ENCODE results near the gene TEX10.
A peak's percentile ranks its signal among the peaks of the same experiment; 100 is the strongest.
"Not testable (repeated sequence)": the region's sequence is repeated elsewhere in the genome, so short reads cannot be mapped to it uniquely, and the experiment has no call there.

The TEX10 gene

DNA sequence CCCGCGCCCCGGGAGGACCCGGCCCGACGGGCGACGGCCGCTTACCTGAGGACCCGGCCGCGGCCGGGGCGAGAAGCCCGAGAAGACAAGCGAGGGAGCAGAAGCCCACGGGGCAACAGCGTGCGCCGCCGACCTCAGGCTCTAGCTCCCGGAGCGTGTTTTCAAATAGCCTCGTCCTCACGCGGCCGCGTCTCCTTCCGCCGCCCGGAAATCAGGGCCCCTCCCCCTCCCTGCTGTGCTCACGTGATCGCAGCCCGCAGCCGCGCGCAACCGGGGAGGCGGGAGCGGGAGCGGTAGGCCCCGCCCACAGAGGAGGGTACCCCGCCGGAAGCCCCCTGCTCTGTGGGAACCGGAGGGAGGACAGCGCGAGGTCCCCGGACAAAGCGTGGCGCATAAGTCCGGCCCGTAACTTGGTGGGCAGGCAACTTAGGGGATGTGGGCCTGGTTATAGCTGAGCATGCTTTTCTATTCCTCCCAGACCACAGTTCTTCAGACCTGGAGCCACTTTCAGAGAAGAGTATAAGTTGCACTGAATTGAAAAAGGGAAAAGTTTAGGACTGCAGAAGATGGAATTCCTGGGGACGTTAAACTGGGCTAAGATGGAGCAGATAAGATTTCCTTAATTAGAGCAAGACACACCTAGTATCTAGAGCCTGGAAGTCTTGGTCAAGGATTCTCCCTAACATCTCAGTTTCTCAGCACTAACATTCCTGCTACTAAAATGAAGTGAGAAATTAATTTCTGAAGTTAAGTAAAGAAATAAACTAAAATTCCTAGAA lies at the start of gene TEX10:
Gene TEX10 (minus strand): TSS at position 216 of the 779 bp plus-strand sequence. CDS start 3,579 bp downstream, outside the sequence.
- peak; percentile 78 to 81 (median 79) for DNase-seq (ENCODE audit: low read depth in 3 of 3)

DNA sequence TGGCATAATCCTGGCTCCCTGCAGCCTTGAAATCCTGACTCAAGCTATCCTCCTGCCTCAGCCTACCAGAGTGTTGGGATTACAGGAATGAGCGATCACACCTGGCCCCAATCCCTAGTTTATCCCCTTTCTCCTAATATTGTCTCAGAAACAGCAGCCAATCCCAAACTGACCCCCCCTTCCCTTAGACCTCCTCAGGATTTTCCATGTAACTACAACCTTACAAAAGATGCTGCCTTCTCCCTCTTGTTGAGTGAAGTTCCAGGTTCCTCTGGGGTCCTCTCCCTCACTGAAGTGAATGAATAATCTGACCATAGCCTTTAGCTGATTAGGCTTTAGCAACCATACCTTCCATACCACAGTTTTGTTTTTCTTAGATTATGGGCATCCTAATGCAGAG lies 48.3 kb upstream of the TEX10 start:
- DNase-seq (ENCODE audit: low read depth in 3 of 3) = no peak

DNA sequence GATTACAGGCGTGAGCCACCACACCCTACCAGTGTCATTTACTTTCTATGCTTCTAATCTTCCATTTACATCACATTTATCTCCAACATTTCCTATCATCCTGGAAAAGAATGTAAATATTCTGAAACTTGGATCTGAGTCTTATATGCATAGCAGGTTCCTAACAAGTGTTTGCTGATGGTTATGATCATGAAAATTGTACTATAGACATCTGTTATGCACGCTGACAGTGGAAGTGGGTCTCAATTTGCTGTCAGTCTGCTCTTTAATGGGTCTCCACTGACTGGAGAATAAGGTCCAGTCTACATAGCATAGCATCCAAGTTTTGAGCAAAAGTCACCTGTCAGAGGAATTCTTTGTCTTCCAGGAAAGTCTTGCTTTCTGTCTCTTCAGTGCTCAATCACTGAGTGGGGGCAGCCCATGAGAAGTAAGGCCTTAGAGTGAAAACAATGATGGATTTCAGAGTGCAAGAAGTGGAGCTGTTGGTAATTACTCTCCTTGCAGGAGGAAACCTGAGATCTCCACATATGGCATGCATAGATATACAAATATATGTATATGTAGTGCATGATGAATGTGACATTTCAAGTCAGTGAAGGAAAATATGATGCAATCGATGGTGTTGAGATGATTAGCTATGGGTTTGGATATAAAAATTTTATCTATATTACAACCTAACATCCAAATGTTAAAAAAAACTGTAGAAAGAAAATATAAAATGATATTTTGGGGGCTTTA lies 45.0 kb upstream of the TEX10 start:
- no peak for DNase-seq (ENCODE audit: low read depth in 3 of 3)

DNA sequence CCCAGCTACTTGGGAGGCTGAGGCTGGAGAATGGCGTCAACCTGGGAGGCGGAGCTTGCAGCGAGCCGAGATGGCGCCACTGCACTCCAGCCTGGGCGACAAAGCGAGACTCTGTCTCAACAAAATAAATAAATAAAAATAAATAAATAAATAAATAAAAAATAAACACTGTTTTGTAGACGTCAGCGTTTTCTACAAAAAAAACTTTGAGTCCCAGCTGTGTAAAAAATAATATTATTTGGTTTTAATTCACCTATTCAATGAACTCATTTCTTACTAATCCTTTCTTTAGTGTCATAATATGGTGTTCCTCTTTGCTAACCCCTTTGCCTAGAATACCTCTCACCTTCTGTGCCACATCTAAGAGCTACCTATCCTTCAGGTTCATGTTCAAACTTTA lies 44.0 kb upstream of the TEX10 start:
- no peak for DNase-seq (ENCODE audit: low read depth in 3 of 3)

DNA sequence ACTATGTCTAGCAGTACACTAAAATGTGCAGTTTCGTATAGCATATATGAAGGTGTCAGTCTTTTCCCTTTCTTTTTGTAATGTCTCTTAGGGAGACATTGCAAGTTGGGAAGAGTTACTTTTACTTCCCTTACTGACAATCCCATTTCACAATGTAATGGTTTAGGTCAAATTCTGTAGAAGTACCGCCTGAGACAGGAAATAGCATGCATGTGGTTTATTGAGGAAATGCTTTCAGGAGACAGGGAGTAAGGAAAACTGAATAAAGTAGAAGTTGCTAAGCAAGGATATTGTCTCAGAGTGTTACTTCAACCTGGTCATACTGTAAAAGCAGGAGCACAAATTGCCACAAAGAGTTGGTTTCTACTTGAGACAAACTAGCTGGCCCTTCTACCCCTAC lies 42.1 kb upstream of the TEX10 start:
- DNase-seq (ENCODE audit: low read depth in 3 of 3) = no peak

DNA sequence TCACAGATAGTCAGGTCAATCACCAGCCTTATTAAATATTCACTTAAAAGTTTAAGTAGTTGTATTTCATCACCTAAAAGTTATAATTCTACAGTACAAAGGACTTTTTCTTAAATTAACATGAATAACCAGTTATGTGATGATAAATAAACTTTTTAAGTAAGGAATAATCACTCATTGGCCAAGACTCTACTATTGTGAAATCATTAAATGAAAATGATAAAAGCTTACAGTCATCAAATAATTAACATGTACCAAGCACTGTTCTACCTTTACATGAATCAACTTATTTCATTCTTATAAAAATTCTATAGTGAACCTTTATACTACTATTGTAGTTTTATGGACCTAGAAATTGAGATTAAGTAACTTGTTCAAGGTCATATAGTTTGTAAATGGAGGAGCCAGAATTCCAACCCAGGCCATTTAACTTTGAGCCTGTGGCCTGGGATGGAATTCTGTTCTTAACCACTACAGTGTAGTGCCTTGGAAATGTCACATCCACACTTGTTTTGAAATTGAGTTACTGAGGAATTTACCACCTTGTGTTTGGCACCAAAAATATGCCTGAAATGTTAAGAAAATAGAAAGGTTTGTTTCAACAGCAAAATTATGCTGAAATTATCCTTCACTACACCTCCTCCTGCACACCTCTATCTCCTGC lies 41.4 kb upstream of the TEX10 start:
- no peak for DNase-seq (ENCODE audit: low read depth in 3 of 3)

DNA sequence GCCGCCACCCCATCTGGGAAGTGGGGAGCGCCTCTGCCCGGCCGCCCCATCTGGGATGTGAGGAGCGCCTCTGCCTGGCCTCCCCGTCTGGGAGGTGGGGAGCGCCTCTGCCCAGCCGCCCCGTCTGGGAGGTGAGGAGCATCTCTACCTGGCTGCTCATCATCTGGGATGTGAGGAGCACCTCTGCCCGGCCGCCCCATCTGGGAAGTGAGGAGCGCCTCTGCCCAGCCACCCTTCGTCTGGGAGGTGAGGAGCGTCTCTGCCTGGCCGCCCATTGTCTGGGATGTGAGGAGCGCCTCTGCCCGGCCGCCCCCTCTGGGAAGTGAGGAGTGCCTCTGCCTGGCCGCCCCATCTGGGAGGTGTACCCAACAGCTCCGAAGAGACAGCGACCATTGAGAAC lies 40.2 kb upstream of the TEX10 start:
- not testable (repeated sequence) for DNase-seq (ENCODE audit: low read depth in 3 of 3)

DNA sequence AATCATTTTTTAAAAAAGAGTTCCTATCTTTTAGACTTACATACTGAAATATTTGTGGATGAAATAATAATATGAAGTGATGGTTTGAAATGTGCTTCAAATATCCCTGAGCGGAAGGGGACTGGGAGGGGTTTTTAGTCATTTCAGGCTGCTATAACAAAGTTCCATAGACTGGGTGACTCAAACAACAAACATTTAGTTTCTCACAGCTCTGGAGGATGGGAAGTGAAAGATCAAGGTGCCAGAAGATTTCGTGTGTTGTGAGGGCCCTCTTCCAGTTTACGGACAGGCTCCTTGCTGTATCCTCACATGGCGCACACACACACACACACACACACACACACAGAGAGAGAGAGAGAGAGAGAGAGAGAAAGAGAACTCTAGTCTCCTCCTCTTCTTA lies 27.1 kb upstream of the TEX10 start:
- DNase-seq (ENCODE audit: low read depth in 3 of 3) = no peak

DNA sequence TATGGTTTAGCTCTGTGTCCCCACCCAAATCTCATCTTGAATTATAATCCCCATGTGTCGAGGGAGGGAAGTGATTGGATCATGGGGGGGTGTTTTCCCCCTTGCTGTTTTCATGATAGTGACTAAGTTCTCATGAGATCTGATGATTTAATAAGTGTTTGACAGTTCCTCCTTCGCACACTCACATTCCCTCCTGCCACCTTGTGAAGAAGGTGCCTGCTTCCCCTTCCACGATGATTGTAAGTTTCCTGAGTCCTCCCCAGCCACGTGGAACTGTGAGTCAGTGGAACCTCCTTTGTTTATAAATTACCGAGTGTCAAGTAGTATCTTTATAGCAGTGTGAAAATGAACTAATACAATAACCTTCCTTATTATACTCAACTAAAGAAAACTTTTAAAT lies 24.3 kb upstream of the TEX10 start:
- no peak for DNase-seq (ENCODE audit: low read depth in 3 of 3)

DNA sequence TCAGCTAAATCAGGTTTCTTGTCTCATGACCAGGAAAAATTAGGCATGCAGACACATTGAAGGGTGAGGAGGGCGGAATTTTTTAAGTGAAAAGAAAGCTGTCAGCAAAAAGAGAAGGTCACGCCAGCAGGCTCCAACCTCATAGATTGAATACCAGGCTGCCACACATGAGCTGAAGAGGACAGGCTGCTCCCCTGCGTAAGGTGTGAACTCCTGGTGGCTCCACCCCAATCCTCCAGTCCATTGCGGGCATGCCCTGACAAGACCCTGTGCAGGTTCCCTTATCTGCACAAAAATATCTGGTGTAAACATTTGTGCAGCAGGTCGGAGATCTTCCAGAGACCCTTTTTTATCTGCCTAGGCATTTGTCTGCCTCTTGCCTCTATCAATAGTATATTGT lies 22.9 kb upstream of the TEX10 start:
- DNase-seq (ENCODE audit: low read depth in 3 of 3) = no peak

DNA sequence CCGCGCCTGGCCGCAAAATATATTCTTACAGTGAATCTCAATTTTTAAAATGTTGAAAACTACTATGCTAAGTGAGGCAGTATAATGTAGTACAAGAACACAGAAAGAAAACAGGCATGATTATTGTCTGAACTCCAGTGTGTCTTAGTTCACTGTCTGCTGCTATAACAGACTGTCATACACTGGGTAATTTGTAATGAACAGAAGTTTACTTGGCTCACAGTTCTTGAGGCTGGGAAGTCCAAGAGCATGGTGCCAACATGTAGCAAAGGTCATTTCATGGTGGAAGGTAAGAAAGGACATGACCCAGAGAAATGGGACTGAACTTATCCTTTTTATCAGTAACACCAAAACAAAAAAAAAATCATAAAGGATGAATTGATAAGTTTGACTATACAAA lies 19.9 kb upstream of the TEX10 start:
- no peak for DNase-seq (ENCODE audit: low read depth in 3 of 3)

DNA sequence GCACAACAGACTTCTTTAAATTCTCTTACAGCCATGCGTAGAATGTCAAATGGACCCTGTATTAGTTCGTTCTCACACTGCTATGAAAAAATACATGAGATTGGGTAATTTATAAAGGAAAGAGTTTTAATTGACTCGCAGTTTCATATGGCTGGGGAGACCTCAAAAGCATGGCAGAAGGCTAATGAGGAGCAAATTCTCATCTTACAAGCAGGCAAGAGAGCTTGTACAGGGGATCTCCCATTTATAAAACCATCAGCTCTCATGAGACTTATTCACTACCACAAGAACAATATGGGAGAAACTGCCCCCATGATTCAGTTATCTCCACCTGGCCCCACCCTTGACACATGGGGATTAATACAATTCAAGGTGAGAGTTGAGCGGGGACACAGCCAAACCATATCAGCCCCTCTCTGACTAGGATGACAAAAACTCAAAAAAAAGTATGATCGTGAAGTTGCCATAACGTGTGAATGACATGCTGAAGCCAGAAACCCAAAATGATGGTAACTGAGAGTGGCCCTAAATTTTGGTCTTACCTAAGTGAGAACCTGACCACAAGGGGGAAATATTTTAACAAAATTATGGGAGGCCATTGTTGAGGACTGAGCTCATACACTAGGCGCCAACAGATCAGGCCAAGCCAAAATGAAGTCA lies 17.5 kb upstream of the TEX10 start:
- no peak for DNase-seq (ENCODE audit: low read depth in 3 of 3)

DNA sequence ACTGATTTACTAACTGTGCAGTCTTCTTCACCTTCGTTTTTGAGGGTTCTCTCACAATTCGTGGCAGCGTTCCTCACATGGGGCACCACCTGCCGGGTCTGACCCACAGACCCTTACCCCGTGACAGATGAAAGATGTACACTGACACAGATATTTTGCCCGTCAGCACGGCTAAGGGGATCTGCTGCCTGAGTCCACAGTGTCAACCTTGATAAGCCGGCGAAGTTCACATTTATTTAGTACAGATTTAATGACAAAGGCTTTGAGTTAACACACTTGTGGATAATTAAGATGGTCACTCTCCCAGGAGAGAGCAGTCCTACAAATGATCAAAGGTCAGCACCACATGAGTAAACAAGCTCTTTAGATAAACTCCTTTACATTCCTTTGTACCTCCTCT lies 15.9 kb upstream of the TEX10 start:
- DNase-seq (ENCODE audit: low read depth in 3 of 3) = no peak

DNA sequence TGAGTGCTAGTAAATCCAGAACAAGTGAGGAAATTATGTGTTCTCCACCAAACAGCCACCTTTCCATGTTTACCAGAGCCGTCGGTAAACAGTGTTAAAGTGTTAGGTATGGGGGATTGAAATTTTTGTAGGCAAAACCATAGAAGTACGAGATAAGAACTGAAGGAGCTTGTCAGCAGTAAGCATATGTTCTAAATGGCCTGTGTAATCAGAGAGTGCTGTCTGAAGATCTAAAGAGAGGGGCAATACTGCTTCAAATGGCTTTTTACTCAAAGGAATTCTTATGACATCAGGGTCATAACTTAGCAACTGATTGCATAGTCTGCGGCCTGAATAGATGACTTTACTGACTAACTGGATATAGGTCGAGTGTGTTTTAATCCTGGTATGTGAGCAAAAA lies 13.4 kb upstream of the TEX10 start:
- DNase-seq (ENCODE audit: low read depth in 3 of 3) = no peak

DNA sequence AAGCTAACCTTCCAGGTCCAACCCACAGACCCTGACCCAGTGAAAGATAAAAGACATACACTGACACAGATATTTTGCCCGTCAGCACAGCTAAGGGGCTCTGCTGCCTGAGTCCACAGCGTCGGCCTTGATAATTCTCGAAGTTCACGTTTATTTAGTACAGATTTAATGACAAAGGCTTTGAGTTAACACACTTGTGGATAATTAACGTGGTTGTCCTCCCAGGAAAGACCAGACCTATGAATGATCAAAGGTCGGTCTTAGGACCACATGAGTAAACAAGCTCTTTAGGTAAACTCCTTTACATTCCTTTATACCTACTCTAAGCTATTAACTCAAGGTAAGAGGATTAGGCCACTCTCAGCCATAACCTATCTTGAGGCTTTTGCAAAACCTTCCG lies 11.3 kb upstream of the TEX10 start:
- no peak for DNase-seq (ENCODE audit: low read depth in 3 of 3)

DNA sequence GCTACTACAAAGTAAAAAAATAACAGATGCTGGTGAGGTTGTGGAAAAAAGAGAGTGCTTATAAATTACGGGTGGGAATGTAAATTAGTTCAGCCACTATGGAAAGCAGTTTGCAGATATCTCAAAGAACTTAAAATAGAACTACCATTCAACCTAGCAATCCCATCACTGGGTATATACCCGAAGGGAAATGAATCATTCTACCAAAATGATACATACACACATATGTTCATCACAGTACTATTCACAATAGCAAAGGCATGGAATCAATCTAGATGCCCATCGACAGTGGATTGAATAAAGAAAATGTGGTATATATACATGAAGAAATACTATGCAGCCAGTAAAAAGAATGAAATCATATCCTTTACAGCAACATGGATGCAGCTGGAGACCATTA lies 6.3 kb upstream of the TEX10 start:
- DNase-seq (ENCODE audit: low read depth in 3 of 3) = no peak

DNA sequence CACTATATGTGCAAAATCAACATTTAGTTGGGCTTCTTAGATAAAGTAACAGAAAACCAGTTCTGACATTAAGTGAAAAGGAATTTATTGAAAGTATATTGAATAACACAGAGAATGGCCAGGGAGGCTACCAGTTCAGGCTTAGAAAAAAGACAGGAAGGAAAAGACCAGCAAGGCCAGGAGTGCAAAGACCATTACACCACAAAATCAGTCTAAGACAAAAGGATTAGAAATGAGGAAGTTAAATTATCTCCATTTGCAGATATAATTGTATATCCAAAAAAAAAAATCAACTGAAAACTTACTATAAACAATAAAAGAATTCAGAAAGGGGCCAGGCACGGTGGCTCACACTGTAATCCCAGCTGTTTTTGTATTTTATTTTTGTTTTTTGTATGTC lies 4.8 kb upstream of the TEX10 start:
- DNase-seq (ENCODE audit: low read depth in 3 of 3) = no peak

DNA sequence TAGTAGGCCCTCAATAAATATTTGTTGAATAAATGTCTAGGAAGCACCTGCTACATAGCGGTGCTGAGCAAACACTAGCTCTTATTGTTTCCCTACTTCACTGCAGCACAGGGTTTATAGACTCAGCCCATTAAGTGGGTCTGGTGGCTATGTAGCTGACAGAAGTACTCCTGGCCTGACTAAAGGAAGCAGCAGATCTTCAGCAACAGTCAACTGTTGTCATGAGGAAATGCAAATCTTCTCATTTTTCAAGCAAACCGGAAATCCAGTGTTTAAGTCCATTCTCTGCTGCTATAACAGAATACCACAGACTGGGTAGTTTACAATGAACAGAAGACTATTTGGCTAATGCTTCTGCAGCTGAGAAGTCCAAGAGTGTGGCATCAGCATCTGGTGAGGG lies 2.8 kb upstream of the TEX10 start:
- no peak for DNase-seq (ENCODE audit: low read depth in 3 of 3)

DNA sequence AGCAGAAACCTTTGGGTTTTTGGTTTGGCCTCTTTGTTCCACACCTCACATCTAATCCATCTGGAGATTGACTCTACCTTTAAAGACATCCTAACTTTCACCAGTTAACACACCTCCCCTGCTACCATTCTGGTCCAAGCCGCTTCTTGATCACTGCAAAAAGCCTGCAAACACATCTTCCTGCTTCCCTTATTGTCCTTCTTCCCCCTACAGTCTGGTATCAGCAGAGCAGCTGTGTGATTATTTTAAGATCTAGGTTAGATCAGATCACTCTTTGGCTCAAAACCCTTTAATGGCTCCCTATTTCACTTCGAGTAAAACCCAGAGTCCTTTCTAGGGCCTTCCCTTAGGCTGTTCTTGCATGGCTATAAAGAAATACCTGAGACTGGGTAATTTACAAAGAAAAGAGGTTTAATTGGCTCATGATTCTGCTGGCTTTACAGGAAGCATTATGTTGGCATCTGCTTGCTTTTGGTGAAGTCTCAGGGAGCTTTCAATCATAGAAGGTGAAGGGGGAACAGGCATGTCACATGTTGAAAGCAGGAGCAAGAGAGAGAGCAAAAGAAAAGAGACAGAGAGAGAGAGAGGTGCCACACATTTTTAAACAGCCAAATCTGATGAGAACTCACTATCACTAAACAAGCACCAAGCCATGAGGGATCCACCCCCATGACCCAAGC lies 1.5 kb upstream of the TEX10 start:
- no peak for DNase-seq (ENCODE audit: low read depth in 3 of 3)

DNA sequence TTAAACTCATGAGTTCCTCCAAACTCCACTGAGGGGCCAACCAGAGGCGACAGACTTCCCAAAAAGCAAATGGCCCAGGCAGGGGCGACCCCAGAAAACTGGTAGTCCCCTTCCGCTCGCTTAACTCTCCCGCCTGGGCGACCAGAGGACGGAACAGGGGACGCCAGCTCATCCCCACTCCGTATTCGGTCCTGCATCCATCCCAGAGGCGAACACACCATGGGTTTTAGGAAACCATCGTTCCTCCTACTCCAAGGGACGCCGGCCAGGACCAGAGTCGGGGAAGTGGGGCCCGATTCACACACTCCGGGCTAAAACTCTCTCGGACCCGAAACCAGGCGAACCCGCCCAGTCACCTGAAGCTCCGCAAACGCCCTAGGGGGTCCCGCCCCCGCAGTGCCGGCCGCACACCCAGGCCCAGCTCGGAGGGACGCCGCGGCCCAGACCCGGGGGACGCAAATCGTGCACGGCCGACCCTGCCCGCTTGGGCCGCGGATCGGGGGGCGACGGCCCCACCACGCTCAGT lies 478 bp downstream of the TEX10 start:
- DNase-seq (ENCODE audit: low read depth in 3 of 3) = no peak

DNA sequence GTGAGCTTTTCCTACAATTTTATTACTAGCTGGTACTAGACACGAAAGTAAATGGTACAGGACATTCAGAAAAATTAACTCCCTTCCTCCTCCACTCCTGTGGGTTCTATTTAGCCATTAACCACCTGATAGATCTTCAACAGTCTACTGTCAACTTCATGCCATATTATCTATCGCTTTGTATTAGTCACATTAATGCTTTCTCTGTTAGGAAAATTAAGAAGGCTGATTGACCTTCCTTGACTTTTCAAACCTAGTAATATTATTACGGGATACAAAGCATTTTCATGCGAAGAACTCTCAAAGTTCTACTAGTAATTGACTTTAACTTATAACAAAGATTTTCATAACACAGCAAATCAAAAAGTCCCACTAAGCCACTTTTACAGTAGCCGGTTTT lies 1.2 kb downstream of the TEX10 start:
- no peak for DNase-seq (ENCODE audit: low read depth in 3 of 3)

DNA sequence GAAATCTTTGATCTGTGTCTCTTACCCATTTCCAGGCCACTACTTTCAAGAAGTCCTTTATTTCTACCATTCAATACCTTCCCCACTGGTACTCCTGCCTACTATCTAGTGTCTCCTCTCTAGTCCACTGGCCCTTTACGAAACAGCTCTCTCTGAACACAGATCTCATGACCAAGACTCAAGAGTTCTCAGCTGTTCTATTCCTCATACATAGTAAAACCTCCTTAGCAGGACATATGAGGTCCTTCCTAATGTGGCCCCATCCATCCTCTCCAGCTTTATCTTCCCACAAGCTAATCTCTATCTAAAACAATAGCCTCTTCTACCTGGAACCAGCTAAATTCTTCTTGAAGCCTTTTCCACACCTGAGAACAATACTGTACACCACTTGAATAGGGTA lies 2.6 kb downstream of the TEX10 start:
- DNase-seq (ENCODE audit: low read depth in 3 of 3) = no peak
